ENCODE data around the gene ATG4A. TPM values are rescaled to one million over a fixed set of nuclear protein-coding genes. Genes with fewer than 3 reads are reported as not detected.
A peak's percentile ranks its signal among the peaks of the same experiment; 100 is the strongest.

Gene ATG4A
- total RNA-seq, 1 experiment from 2014 or later: 6.4 TPM

DNA sequence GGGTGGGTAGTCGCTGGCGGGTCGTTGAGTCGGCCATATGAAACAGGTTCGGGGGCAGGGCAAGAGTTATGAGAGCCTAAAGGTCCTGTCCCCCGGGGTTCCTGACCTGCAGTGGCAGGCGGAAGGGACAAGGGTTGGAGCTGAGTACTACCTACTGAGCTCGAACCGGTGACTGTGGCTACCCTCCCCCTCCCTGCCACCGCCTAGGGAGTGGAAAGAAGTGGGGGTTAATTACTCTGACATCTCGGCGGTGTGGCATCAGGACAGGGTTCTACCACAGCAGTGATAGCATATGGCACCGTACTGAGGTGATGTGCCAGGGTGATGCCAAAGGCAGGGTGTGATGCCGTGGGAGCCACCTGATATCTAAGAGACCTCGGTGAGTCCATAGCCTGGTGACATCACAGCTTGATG lies 307 bp downstream of the ATG4A start:
- Histone ChIP-seq H2AFZ (ENCODE audit: low read length) (peak overlapping the region; percentile 63), H2BK5ac (ENCODE audit: insufficient read length, low read length) (no peak overlapping the region), H3K9ac (ENCODE audit: extremely low read depth, insufficient read length, low read length) (peak overlapping the region; percentile 45), H4K5ac (ENCODE audit: insufficient read length, low read depth, low read length) (no peak overlapping the region), H2BK15ac (ENCODE audit: low read depth, low read length) (no peak overlapping the region), H3K9me3 (ENCODE audit: control insufficient read depth, low read depth, low read length) (no peaks in the 10 kb centered on the region), H3K4me2 (ENCODE audit: insufficient read depth, insufficient read length, low read length) (peak overlapping the region; percentile 96), H3K4me1 (ENCODE audit: insufficient read depth, low read length) (no peaks in the 10 kb centered on the region), H3K23ac (ENCODE audit: insufficient read length, low read depth, low read length) (no peak overlapping the region), H4K8ac (replicated peaks; ENCODE audit: insufficient read length, low read depth, low read length) (no peak overlapping the region), H3K18ac (ENCODE audit: insufficient read length, low read depth, low read length) (no peak overlapping the region), H2BK12ac (ENCODE audit: insufficient read length, low read depth, low read length) (no peak overlapping the region), H3T11ph (ENCODE audit: low read length) (no peak overlapping the region), H3K79me1 (ENCODE audit: insufficient read depth, low read depth, low read length, poor library complexity, severe bottlenecking) (no peaks in the 10 kb centered on the region), H4K20me1 (ENCODE audit: control insufficient read depth, insufficient read depth, insufficient read length) (no peaks in the 10 kb centered on the region), H3K14ac (ENCODE audit: insufficient read depth, low read length) (no peak overlapping the region; the same call in 1 of the 2 replicates), H3K23me2 (ENCODE audit: insufficient read length, low read depth, low read length, poor library complexity, severe bottlenecking) (peaks cover 6% of the 10 kb centered on the region), H2BK120ac (ENCODE audit: low read depth, low read length, poor library complexity, severe bottlenecking) (no peak overlapping the region), H3K27me3 (ENCODE audit: insufficient read depth, low read length) (no peaks in the 10 kb centered on the region), H3K79me2 (ENCODE audit: insufficient read depth, low read length) (no peaks in the 10 kb centered on the region), H3K27ac (ENCODE audit: insufficient read length, low read depth, low read length) (no peak overlapping the region), H4K91ac (ENCODE audit: insufficient read length, low read depth, low read length) (no peak overlapping the region), H2BK20ac (ENCODE audit: low read depth, low read length, poor library complexity, severe bottlenecking) (no peak overlapping the region), H3K4ac (ENCODE audit: low read depth, low read length) (no peak overlapping the region), H3K56ac (ENCODE audit: insufficient read length, low read depth, low read length) (no peak overlapping the region), H2AK5ac (ENCODE audit: insufficient read length, low read length) (no peak overlapping the region)
- peaks cover 4 to 5% of the 10 kb centered on the region in 2 experiments for H3K4me1 Mint-ChIP-seq
- H3K36me3 Mint-ChIP-seq (ENCODE audit: insufficient read depth in 1 of 3, low read depth in 3 of 3): peaks cover 4 to 15% (median 5%) of the 10 kb centered on the region in 3 experiments; a peak in 6 of 7 replicates
- no peak for TF ChIP-seq CTCF (conservative IDR thresholded peaks at IDR 0.05)
- H3K27ac Mint-ChIP-seq: no peak overlapping the region
- H3K27me3 Mint-ChIP-seq (ENCODE audit: low read depth): no peaks in the 10 kb centered on the region
- no peaks in the 10 kb centered on the region for H3K9me3 Mint-ChIP-seq
- no peak for DNase-seq
- no peak overlapping the region for H3K4me3 Mint-ChIP-seq
- WGBS (ENCODE audit: extremely low coverage, insufficient read length, low lambda C conversion rate): no CpG with 5 or more reads among the region's 15 CpGs

All from H9 (cell line).